ENCODE results near the gene PAK6.

DNA sequence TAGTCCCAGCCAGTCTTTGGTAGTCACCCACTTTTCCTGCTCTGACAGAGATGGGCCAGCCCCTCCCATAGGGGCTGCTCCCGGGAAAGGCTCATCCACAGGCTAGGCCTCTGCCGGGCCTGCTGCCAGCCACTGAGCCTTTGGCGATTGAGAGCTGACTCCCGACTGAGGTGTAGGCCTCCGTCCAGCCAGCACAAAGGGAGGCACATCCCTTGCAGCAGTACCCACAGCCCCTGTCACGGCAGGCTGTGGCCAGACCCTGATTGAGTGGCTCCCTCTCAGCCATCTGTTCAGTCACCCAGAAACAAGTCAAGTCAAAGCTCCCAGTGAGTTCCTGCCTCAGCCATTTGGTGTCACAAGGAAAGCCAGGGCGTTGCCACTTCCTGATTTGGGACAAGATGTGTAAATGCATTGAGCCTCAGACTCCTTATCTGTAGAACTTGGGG, 6.2 kb upstream of the PAK6 start:
- TF ChIP-seq, protein P1, sequence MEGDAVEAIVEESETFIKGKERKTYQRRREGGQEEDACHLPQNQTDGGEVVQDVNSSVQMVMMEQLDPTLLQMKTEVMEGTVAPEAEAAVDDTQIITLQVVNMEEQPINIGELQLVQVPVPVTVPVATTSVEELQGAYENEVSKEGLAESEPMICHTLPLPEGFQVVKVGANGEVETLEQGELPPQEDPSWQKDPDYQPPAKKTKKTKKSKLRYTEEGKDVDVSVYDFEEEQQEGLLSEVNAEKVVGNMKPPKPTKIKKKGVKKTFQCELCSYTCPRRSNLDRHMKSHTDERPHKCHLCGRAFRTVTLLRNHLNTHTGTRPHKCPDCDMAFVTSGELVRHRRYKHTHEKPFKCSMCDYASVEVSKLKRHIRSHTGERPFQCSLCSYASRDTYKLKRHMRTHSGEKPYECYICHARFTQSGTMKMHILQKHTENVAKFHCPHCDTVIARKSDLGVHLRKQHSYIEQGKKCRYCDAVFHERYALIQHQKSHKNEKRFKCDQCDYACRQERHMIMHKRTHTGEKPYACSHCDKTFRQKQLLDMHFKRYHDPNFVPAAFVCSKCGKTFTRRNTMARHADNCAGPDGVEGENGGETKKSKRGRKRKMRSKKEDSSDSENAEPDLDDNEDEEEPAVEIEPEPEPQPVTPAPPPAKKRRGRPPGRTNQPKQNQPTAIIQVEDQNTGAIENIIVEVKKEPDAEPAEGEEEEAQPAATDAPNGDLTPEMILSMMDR (IDR thresholded peaks at IDR 0.05; ENCODE audit: low read depth, low read length, poor library complexity, severe bottlenecking), result no peak
- no peak for TF ChIP-seq EZH2phosphoT487 (IDR thresholded peaks at IDR 0.05; ENCODE audit: borderline replicate concordance, low read length)
